HuH-7.5 (cell line): ENCODE measurements around the gene CTAGE4.
"Not testable (repeated sequence)": the region's sequence is repeated elsewhere in the genome, so short reads cannot be mapped to it uniquely, and the experiment has no call there.

Experiments used
- DNase-seq: peaks from one replicate; pipeline ENCODE4 v3.0.0; 2011; ENCODE audit warnings: low spot score

The CTAGE4 gene, protein sequence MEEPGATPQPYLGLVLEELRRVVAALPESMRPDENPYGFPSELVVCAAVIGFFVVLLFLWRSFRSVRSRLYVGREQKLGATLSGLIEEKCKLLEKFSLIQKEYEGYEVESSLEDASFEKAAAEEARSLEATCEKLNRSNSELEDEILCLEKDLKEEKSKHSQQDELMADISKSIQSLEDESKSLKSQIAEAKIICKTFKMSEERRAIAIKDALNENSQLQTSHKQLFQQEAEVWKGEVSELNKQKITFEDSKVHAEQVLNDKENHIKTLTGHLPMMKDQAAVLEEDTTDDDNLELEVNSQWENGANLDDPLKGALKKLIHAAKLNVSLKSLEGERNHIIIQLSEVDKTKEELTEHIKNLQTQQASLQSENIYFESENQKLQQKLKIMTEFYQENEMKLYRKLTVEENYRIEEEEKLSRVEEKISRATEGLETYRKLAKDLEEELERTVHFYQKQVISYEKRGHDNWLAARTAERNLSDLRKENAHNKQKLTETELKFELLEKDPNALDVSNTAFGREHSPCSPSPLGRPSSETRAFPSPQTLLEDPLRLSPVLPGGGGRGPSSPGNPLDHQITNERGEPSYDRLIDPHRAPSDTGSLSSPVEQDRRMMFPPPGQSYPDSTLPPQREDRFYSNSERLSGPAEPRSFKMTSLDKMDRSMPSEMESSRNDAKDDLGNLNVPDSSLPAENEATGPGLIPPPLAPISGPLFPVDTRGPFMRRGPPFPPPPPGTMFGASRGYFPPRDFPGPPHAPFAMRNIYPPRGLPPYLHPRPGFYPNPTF

GRCh38 chr7:144183166-144183565 lies at the start of gene CTAGE4:
CTAGE4 (plus strand) TSS chr7:144183466; CDS start chr7:144183504, 38 bp downstream.
- not testable (repeated sequence) for DNase-seq

DNA sequence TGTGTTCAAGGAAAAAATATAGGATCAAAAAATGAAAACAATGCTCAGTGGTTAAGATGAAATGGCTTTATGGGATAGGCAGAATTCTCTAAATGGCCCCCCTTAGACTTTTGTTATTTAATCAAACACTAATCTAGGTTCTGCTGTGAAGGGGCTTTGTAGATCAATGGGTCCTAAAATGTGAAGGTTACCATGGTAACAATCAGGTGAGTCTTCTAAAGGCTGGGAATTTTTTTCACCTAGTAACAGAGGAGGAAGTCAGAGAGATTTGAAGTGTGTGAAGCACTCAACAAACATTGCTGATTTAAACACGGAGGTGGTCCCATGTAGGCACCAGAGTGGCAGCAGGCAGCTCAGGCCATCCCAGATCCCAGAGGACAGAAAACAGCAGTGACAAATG lies 49.1 kb upstream of the CTAGE4 start:
- no peak for DNase-seq

DNA sequence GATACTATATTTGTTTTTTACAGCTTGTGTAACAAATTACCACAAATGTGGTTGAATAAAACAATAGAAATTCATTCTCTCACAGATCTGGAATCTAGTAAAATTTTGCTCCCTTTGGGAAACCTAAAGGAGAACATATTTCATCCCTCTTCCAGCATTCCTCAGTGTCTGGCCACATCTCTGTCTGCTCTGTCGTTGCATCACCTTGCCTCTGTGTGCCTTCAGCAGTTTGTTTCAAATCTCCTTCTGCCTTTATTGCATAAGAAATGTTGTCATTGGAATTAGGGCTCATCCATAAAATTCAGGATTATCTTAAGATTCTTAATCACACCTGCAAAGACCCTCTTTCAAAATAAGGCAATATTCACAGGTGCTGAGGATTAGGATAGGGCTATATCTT lies 45.8 kb upstream of the CTAGE4 start:
- DNase-seq, result no peak

DNA sequence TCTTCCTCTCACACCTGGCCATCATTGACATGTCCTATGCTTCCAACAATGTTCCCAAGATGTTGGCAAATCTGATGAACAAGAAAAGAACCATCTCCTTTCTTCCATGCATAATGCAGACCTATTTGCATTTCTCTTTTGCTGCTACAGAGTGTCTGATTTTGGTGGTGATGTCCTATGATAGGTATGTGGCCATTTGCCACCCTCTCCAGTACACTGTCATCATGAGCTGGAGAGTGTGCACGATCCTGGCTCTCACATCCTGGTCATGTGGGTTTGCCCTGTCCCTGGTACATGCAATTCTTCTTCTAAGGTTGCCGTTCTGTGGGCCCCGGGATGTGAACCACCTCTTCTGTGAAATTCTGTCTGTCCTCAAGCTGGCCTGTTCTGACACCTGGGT lies 41.1 kb upstream of the CTAGE4 start:
- no peak for DNase-seq

DNA sequence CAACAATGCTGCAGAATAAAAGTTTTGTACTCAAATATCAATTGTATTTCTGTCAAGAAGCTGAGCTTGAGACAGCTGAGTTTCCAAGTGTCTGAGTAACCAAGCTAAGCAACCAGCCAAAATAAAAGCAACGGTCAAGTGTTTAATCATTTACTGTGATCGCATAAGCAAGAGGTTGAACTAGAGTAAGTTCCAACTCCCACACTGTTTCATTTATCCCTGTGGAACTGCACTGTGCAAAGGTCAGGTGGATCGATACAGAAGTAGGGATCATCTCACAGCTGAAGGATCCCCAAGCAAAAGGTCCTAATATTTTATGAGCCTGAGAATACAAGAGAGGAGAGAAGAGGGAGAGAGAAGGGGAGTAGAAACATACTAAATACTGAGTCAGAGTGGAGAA lies 38.8 kb upstream of the CTAGE4 start:
- no peak for DNase-seq

DNA sequence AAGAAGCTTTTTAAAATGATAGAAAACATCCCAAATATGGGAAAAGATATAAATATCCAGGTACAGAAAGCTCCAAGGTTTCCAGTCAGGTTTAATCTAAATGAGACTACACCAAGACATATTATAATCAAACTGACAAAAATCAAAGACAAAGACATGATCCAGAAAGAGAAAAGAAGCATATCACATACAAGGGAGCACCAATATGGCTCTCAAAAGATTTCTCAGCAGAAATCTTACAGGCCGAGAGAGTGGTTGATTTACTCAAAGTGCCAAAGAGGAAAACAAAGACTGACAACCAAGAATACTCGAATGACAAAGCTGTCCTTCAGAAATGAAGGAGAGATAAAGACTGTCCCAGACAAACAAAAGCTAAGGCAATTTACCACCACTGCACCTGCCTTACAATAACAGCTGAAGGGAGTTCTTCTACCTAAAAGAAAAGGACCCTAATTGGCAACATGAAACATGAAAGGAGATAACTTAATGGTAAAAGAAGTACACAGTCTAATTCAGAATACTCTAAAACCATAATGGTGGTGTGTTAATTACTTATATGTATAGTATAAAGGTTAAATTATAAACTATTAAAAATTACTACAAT lies 34.9 kb upstream of the CTAGE4 start:
- no peak for DNase-seq

GRCh38 chr7:144158861-144159260 lies 24.4 kb upstream of the CTAGE4 start:
- no peak for DNase-seq

DNA sequence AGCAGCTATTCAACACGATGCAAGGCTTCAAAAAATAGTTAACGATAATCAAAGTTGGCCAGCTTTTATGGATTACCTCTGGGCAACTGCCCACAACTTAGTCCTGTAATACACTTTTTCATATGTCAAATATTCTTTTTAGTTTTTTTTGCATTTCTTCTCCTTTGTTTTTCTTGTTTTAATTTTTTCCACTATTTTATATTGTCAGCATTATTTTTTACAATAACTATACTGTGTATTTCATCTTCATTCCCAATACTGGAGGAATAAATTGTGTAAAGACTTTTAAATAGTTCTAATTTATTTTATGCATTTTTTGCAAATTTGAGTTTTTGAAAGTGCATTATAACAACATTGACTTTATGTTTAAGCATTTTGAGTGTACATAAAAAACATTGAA lies 18.5 kb upstream of the CTAGE4 start:
- no peak for DNase-seq

DNA sequence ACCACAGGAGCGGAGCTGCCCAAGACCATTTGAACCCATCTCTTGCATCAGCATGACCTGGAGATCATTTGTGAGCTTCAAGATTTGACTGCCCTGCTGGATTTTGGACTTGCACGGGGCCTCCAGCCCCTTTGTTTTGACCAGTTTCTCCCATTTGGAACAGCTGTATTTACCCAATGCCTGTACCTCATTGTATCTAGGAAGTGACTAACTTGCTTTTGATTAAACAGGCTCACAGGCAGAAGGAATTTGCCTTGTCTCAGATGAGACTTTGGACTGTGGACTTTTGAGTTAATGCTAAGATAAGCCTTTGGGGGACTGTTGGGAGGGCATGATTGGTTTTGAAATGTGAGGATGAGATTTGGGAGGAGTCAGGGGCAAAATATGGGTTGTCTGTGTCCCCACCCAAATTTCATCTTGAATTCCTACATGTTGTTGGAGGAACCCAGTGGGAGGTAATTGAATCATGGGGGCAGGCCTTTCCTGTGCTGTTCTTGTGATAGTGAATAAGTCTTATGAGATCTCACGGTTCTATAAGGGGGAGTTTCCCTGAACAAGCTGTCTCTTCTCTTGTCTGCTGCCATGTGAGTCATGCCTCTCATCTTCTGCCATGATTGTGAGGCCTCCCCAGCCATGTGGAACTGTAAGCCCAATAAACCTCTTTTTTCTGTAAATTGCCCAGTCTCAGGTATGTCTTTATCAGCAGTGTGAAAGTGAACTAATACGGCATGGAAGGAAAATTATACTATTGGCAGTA lies 11.5 kb upstream of the CTAGE4 start:
- DNase-seq, result not testable (repeated sequence)

DNA sequence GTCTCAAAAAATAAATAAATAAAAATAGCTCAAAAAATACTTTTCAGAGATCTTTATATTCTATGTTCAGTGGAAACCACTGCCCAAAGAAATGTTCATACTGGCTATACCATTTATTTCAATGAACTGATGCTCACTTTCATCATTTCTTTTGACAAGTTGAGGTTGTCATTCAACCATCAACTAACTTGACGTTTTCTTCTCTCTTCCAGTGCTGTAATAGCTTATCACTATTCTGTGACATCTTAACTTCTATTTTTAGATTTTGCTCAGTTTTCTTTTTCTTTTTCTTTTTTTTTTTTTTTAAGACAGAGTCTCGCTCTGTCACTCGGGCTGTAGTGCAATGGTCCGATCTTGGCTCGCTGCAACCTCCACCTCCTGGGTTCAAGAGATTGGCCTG lies 8.7 kb upstream of the CTAGE4 start:
- no peak for DNase-seq

DNA sequence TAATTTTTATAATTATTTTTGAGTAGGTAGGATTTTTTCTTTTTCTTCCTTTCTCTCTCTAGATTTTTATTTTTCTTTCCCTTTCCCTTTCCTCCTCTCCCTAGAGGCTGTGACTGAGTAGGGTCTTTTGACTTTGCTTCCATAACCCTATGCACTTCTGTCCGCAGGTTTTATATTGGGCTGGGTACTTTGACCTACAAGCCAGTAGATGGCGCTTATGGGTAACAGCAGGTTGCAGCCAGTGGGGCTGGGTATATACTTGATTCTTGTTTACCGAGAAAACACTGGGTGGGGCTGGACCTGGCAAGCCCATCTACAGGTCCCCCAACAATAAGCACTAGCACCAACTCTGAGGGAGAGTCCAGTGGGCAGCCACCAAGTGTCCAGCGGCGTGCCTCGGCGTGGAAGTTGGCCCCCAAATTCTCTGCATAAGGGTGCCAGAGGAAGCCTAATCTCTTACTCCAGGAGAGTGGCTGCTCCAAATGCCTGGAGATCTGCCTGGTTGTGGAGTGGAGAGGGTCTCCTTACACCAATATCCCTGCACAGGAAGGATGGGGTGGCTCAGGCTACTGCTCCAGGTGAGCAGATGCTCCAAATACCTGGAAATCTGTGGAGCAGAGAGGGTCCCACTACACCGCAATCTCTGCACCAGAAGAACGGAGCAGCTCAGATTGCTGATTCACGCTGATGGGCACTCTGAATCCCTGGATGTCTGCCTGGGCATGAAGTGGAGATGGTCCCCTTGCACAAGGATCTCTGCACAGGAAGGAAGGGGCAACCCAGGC lies 4.7 kb upstream of the CTAGE4 start:
- not testable (repeated sequence) for DNase-seq

- not testable (repeated sequence) for DNase-seq
Observed at GRCh38 chr7:144179165-144179479, 4.1 kb upstream of the CTAGE4 start.

DNA sequence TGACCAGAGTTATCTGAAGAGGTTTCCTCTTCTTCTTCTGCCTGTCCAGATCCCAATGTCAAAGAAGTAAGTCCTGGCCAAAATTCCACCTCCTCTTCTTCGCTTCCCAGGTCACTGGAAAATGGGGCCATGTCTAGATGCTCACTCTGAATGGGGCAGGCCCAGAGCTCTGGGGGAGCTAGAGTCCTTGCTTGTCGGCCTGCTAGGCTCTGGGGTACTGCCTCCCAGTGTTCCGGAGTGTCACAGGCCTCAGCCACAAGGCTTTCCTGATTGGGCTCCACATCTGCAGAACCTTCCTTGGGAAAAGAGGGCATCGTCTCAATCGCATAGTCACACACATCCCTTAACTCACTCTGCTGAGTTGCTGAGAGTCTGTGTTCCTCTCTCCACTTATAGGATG lies 4.6 kb downstream of the CTAGE4 start:
- DNase-seq, result not testable (repeated sequence)

- DNase-seq, result not testable (repeated sequence)
Observed at GRCh38 chr7:144188578-144189171, 5.4 kb downstream of the CTAGE4 start.

DNA sequence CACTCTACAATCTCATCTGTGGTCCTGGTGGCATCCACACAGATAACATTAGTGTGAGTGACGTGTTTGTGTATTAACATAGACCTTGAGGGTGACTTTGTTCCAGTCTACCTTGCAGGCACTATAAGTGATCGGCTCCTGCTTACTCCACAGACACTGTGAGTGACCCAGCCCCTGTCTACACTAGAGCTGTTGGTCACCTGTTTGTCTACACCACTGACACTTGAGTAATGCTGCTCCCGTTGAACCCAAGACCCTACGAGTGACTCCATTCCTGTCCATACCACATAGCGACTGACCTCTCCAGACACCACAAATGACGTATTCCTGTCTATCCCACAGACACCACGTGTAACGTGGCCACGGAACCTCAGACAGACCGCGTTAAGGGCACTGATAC lies 10.5 kb downstream of the CTAGE4 start:
- DNase-seq, result not testable (repeated sequence)

- not testable (repeated sequence) for DNase-seq
Observed at GRCh38 chr7:144194453-144194852, 11.2 kb downstream of the CTAGE4 start.

- not testable (repeated sequence) for DNase-seq
Observed at GRCh38 chr7:144195212-144195872, 12.1 kb downstream of the CTAGE4 start, which contains the start of gene ARHGEF35. ARHGEF35 (minus strand) TSS chr7:144195833; CDS start chr7:144188383, 7,450 bp downstream.

DNA sequence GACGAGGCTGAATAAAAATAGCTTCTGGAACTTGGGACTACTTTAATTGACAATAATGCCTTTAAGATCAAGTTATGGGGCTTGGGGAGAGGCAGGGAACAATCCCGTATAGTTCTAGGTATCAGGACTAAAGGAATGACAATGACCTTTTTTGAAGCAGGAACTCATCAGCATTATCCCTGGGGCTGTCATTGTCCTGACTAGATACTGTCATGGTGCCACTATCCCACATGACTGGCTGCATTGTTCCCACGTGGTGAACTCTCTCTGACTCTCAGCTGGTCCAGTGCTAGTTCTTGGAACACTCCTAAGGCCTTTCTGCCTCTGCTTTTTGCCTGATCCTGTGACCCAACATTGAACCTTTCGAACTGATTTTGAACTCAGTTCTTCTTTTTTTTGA lies 15.7 kb downstream of the CTAGE4 start:
- DNase-seq, result not testable (repeated sequence)

GRCh38 chr7:144201978-144202377 lies 18.7 kb downstream of the CTAGE4 start:
- DNase-seq, result not testable (repeated sequence)

DNA sequence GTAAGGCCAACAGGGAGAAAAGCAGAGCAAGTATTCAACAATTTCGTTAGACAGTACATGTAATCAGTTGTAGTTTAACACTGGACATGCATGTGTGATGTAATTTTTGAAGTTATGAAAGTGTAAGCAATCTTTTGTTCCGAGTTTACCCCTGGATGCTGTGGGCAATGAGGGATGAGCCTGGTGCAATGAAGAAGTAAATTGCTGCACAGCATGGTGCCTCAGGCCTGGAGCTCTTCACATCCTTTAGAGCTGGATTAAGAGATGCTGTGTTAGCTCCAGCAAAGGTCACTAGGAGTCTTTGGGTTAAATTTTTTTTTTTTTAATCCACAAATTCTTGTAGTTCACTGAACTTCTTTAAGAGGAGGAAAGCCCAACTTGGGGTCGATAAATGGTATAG lies 19.8 kb downstream of the CTAGE4 start:
- DNase-seq, result not testable (repeated sequence)
